ENCODE measurements around the gene CCL2. TPM values are rescaled to one million over a fixed set of nuclear protein-coding genes. Genes with fewer than 3 reads are reported as not detected.
A peak's percentile ranks its signal among the peaks of the same experiment; 100 is the strongest.

Gene CCL2
- polyA plus RNA-seq, 3 donors, result 1.4 to 44.9 (median 17.7) TPM

DNA sequence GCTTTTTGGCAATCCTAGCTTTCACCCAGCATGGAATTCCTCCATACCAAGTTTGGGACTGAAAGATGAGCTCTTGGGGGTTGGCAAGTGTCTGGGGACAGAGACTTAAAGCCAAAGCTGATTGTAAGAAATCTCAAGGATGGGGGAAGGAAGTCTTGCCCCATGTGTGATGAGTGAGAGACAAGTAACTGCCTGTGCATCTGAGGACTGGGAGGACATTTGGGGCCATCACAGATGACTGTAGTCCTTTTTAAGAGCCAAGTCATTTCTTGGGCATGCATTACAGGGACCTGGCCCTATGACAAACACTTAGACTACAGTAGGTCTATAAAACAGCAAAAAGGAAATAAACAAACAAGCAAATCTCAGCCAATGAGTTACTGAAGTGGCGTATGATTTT is 36.3 kb upstream of the CCL2 start:
- no peaks in the 10 kb centered on the region for H3K9me3 ChIP-seq (replicated peaks in 1 of 2; ENCODE audit: control insufficient read depth in 1 of 2, insufficient read depth in 1 of 2, low read length in 2 of 2)
- H3K27ac Mint-ChIP-seq, result peak overlapping the region; percentile 61 to 96 (median 87)
- DNase-seq, result peak; percentile 64 to 76 (median 66)
- H3K27me3 Mint-ChIP-seq (ENCODE audit: low read depth in 3 of 3), result no peaks in the 10 kb centered on the region
- no peaks in the 10 kb centered on the region for H3K36me3 ChIP-seq (replicated peaks in 1 of 2; ENCODE audit: control insufficient read depth in 1 of 2, insufficient read depth in 2 of 2, low read length in 2 of 2)
- H3K9ac ChIP-seq (ENCODE audit: insufficient read depth, low read length, poor library complexity, severe bottlenecking), result no peak overlapping the region
- no peak for TF ChIP-seq CTCF (IDR thresholded peaks at IDR 0.05)
- H3K9me3 Mint-ChIP-seq, result peaks cover 4 to 11% (median 10%) of the 10 kb centered on the region in 7 donors
- no peaks in the 10 kb centered on the region for H3K79me2 ChIP-seq (ENCODE audit: insufficient read depth, low read length)
- no peak overlapping the region for H2AFZ ChIP-seq (ENCODE audit: insufficient read depth, low read depth, low read length, poor library complexity, severe bottlenecking)
- H3K4me2 ChIP-seq (replicated peaks; ENCODE audit: extremely low read depth, low read length, poor library complexity, severe bottlenecking), result no peak overlapping the region
- peaks cover 60 to 61% of the 10 kb centered on the region in 2 donors for H3K4me1 ChIP-seq (ENCODE audit: control insufficient read depth in 1 of 2, insufficient read depth in 2 of 2, low read length in 2 of 2)
- H3K4me3 ChIP-seq (replicated peaks in 1 of 3; ENCODE audit: low read depth in 2 of 3, low read length in 3 of 3), result no peak overlapping the region
- no peak overlapping the region for H3K4me3 Mint-ChIP-seq
- intact Hi-C loops (cut with micrococcal nuclease), result no loop called here
- no peaks in the 10 kb centered on the region for H4K20me1 ChIP-seq (ENCODE audit: insufficient read depth, low read length)
- H3K27ac ChIP-seq (ENCODE audit: low read depth in 1 of 2, low read length in 2 of 2), result peak overlapping the region in 1 of 2 donors; percentile 74
- H3K4me1 Mint-ChIP-seq, result peaks cover 61% of the 10 kb centered on the region
- H3K27me3 ChIP-seq (ENCODE audit: control insufficient read depth in 2 of 2, insufficient read depth in 2 of 2, low read length in 2 of 2), result no peaks in the 10 kb centered on the region
- no CpG with 5 or more reads among the region's 1 CpG for WGBS (ENCODE audit: insufficient coverage)
- peaks cover 0 to 3% of the 10 kb centered on the region in 2 donors for H3K36me3 Mint-ChIP-seq

DNA sequence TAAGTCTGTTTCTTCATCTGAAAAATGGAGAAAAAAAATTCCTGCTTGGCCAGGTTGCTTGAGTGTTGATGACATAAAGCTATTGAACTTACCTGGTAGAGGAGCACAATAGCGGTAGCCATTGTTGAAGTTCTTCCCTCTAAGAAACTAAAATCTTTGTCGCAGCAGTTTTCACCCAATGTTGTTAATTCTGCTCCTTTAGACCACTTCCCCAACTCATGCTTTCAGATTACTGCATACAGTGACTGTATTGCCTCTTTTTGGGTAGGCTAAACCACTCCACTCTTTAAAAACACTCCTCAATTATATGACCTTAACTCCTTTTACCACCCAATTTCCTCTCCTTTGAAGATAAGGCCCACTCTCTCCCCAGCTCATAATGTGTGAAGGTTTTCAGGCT is 35.7 kb upstream of the CCL2 start:
- no peak for TF ChIP-seq CTCF (IDR thresholded peaks at IDR 0.05)
- Histone ChIP-seq H3K79me2 (ENCODE audit: insufficient read depth, low read length) (no peaks in the 10 kb centered on the region), H3K4me1 (ENCODE audit: control insufficient read depth in 1 of 2, insufficient read depth in 2 of 2, low read length in 2 of 2) (peaks cover 60 to 61% of the 10 kb centered on the region in 2 donors), H3K27ac (ENCODE audit: low read depth in 1 of 2, low read length in 2 of 2) (peak overlapping the region in 1 of 2 donors; percentile 74), H3K27me3 (ENCODE audit: control insufficient read depth in 2 of 2, insufficient read depth in 2 of 2, low read length in 2 of 2) (no peaks in the 10 kb centered on the region), H3K4me2 (replicated peaks; ENCODE audit: extremely low read depth, low read length, poor library complexity, severe bottlenecking) (no peak overlapping the region), H4K20me1 (ENCODE audit: insufficient read depth, low read length) (no peaks in the 10 kb centered on the region), H2AFZ (ENCODE audit: insufficient read depth, low read depth, low read length, poor library complexity, severe bottlenecking) (no peak overlapping the region), H3K9me3 (replicated peaks in 1 of 2; ENCODE audit: control insufficient read depth in 1 of 2, insufficient read depth in 1 of 2, low read length in 2 of 2) (no peaks in the 10 kb centered on the region), H3K4me3 (replicated peaks in 1 of 3; ENCODE audit: low read depth in 2 of 3, low read length in 3 of 3) (no peak overlapping the region), H3K9ac (ENCODE audit: insufficient read depth, low read length, poor library complexity, severe bottlenecking) (no peak overlapping the region), H3K36me3 (replicated peaks in 1 of 2; ENCODE audit: control insufficient read depth in 1 of 2, insufficient read depth in 2 of 2, low read length in 2 of 2) (no peaks in the 10 kb centered on the region)
- peak in 2 of 3 donors; percentile 23 to 48 for DNase-seq
- H3K27me3 Mint-ChIP-seq (ENCODE audit: low read depth in 3 of 3), result no peaks in the 10 kb centered on the region
- no peaks in the 10 kb centered on the region for H3K36me3 Mint-ChIP-seq
- H3K4me3 Mint-ChIP-seq, result no peak overlapping the region
- H3K27ac Mint-ChIP-seq, result peak overlapping the region; percentile 11 to 96 (median 86)
- 60% methylated on average over 1 of the region's 2 CpGs for WGBS (ENCODE audit: insufficient coverage)
- intact Hi-C loops (cut with micrococcal nuclease), result no loop called here
- peaks cover 62% of the 10 kb centered on the region for H3K4me1 Mint-ChIP-seq
- peaks cover 0 to 10% (median 4%) of the 10 kb centered on the region in 7 donors for H3K9me3 Mint-ChIP-seq

All from CD14-positive monocyte (primary cell).